ENCODE data around the gene THAP5. TPM values are rescaled to one million over a fixed set of nuclear protein-coding genes. Genes with fewer than 3 reads are reported as not detected.

The THAP5 gene
- total RNA-seq (10 to 100 TPM; 11.7 to 12.6 TPM), total RNA-seq (27.5 to 99.9 (median 69.3) reads per million in 172 experiments)
- 24.3 TPM for polyA plus RNA-seq (2013, experiment 1 of 2)
- 23.6 TPM for polyA plus RNA-seq (2013, experiment 2 of 2)

GRCh38 chr7:108569381-108570145 is at the start of gene THAP5, which contains the start of gene DNAJB9:
TSS of gene THAP5 (minus strand) at chr7:108569706. CDS start at chr7:108569569, 137 bp downstream.
TSS of gene DNAJB9 (plus strand) at chr7:108569874. CDS start at chr7:108571727, 1,853 bp downstream.
- Histone ChIP-seq H3K36me3 (ENCODE audit: insufficient read depth, low read length) (peaks cover 26% of the 10 kb centered on the region), H3K9me3 (ENCODE audit: control insufficient read depth in 1 of 2, insufficient read depth in 1 of 2, low read length in 2 of 2) (no peaks in the 10 kb centered on the region), H3K27me3 (ENCODE audit: control insufficient read depth in 1 of 2, insufficient read depth in 2 of 2, low read length in 2 of 2) (no peaks in the 10 kb centered on the region), H3K4me3 (ENCODE audit: low read length) (peak within 1 kb of the TSS; percentile 78), H3K27ac (ENCODE audit: low read depth in 1 of 2, low read length in 2 of 2) (peak within 1 kb of the TSS; percentile 98 to 99), H3K4me1 (ENCODE audit: insufficient read depth, low read length) (peaks cover 16% of the 10 kb centered on the region)
- H3K4me3 Mint-ChIP-seq: peak within 1 kb of the TSS; percentile 93
- DNase-seq (peak; percentile 97 to 100 (median 99)), ATAC-seq (ENCODE audit: poor library complexity) (peak; percentile 82)
- no peak for TF ChIP-seq CTCF (IDR thresholded peaks at IDR 0.05)
- H3K9me3 Mint-ChIP-seq: peaks cover 2% of the 10 kb centered on the region
- peak within 1 kb of the TSS; percentile 99 for H3K27ac Mint-ChIP-seq
- peaks cover 92% of the 10 kb centered on the region for H3K36me3 Mint-ChIP-seq (ENCODE audit: low read depth)
- H3K27me3 Mint-ChIP-seq: no peaks in the 10 kb centered on the region
- peaks cover 81% of the 10 kb centered on the region for H3K4me1 Mint-ChIP-seq (ENCODE audit: low read depth)
- CTCF ChIA-PET: interaction anchor here (1.4 to 1.8 kb wide), 2 partner anchors 44 to 45 kb away, joined by 3 to 6 read pairs; partner anchors contain the start of gene PNPLA8
- POLR2A ChIA-PET: interaction anchor here (0.7 to 3.0 kb wide), 20 partner anchors 9 to 1909 kb away, joined by 3 to 151 read pairs (median 5); partner anchors contain the start of genes CBLL1, CCDC71L, HBP1 and PNPLA8
- intact Hi-C loops (cut with DNase I, micrococcal nuclease): loop anchor here (1.0 to 5.0 kb wide), 3 partner anchors 42 to 677 kb away; partner anchors contain the start of genes DLD (in 1 of the 2) and PNPLA8 (in 1 of the 2)

- CTCF ChIA-PET: no interaction called here
- Histone ChIP-seq H3K4me1 (ENCODE audit: insufficient read depth, low read length) (no peaks in the 10 kb centered on the region), H3K27me3 (ENCODE audit: control insufficient read depth in 1 of 2, insufficient read depth in 2 of 2, low read length in 2 of 2) (no peaks in the 10 kb centered on the region), H3K36me3 (ENCODE audit: insufficient read depth, low read length) (no peaks in the 10 kb centered on the region), H3K9me3 (ENCODE audit: control insufficient read depth in 1 of 2, insufficient read depth in 1 of 2, low read length in 2 of 2) (no peaks in the 10 kb centered on the region), H3K4me3 (ENCODE audit: low read length) (no peak overlapping the region), H3K27ac (ENCODE audit: low read depth in 1 of 2, low read length in 2 of 2) (no peak overlapping the region)
- intact Hi-C loops (cut with DNase I, micrococcal nuclease): no loop called here
- POLR2A ChIA-PET: no interaction called here
- no peak for ATAC-seq (ENCODE audit: poor library complexity)
- TF ChIP-seq CTCF (IDR thresholded peaks at IDR 0.05): no peak
- Mint-ChIP-seq H3K36me3 (ENCODE audit: low read depth) (no peaks in the 10 kb centered on the region), H3K9me3 (no peaks in the 10 kb centered on the region), H3K27ac (no peak overlapping the region), H3K4me1 (ENCODE audit: low read depth) (no peaks in the 10 kb centered on the region), H3K27me3 (peaks cover 12% of the 10 kb centered on the region), H3K4me3 (no peak overlapping the region)
- no peak for DNase-seq
Observed at GRCh38 chr7:108618056-108618455, 48.5 kb upstream of the THAP5 start.

GRCh38 chr7:108614896-108615295 is 45.4 kb upstream of the THAP5 start:
- no peak overlapping the region for H3K27ac ChIP-seq (ENCODE audit: low read depth in 1 of 2, low read length in 2 of 2)
- Mint-ChIP-seq H3K9me3 (no peaks in the 10 kb centered on the region), H3K27ac (no peak overlapping the region), H3K27me3 (peaks cover 3% of the 10 kb centered on the region), H3K4me1 (ENCODE audit: low read depth) (no peaks in the 10 kb centered on the region), H3K4me3 (no peak overlapping the region), H3K36me3 (ENCODE audit: low read depth) (no peaks in the 10 kb centered on the region)
- DNase-seq (no peak), ATAC-seq (ENCODE audit: poor library complexity) (no peak)
- H3K9me3 ChIP-seq (ENCODE audit: control insufficient read depth in 1 of 2, insufficient read depth in 1 of 2, low read length in 2 of 2): no peaks in the 10 kb centered on the region
- no peak for TF ChIP-seq CTCF (IDR thresholded peaks at IDR 0.05)
- intact Hi-C loops (cut with DNase I, micrococcal nuclease): no loop called here
- H3K36me3 ChIP-seq (ENCODE audit: insufficient read depth, low read length): no peaks in the 10 kb centered on the region
- H3K27me3 ChIP-seq (ENCODE audit: control insufficient read depth in 1 of 2, insufficient read depth in 2 of 2, low read length in 2 of 2): no peaks in the 10 kb centered on the region
- POLR2A ChIA-PET: no interaction called here
- CTCF ChIA-PET: no interaction called here
- H3K4me3 ChIP-seq (ENCODE audit: low read length): no peak overlapping the region
- no peaks in the 10 kb centered on the region for H3K4me1 ChIP-seq (ENCODE audit: insufficient read depth, low read length)
